ENCODE measurements around the gene GNG4.

- no peak for TF ChIP-seq POLR2AphosphoS5 (IDR thresholded peaks at IDR 0.05)
- peak; percentile 69 to 80 (median 76) for TF ChIP-seq CTCF (IDR thresholded peaks at IDR 0.05)
Measured at GRCh38 chr1:235513495-235514366, 135.9 kb downstream of the GNG4 start.
